ENCODE data around the gene BRD7. TPM values are rescaled to one million over a fixed set of nuclear protein-coding genes. Genes with fewer than 3 reads are reported as not detected.

The BRD7 gene
- total and polyA plus RNA-seq, 2 of the 13 experiments (the other 11 are each of a cell fraction or from before 2014, with no cell fraction given): 82.3 to 149 TPM

GRCh38 chr16:50359626-50360025, 9.2 kb downstream of the BRD7 start (continued):
- no peak for TF ChIP-seq AFF4 (CRISPR knock-in tag; IDR thresholded peaks at IDR 0.05)

DNA sequence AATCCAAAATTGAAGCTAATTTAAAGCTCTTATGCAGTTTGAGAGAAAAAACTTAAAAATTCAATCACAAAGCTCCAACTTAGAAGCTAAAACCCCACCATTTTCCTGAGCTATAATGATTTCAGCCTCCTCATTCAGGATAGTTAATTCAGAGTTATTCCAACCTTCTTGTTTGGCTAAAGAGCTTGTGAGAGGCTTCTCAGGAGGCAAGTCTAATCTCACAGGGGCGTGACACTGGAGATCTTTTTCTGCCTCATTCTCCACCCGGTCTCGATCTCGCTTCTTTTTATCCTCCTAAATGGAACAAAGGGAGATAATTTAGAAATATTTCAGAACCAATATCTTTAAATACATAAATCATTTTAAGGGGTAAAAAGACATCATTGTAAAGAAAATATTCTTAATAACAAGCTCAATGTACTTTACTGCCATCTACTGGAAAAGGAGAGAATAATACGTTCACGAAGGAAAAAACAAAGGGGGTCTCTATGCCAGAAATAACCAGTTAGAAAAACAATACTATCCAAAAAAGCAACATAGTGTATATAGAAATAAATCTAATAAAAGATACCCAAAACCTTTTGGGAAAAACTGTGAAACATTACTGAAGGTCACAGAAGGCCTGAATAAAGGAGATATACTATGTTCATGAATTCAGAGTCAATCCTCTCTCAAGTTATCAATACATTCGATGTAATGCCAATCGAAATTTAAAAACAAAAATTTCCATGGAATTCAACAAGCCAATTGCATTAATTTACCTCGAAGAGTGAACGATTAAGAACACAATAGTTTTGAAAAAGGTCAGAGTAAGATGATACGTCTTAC, 13.9 kb downstream of the BRD7 start:
- H3K36me3 ChIP-seq (replicated peaks in 1 of 2; ENCODE audit: control insufficient read depth in 1 of 2, insufficient read depth in 2 of 2, low read length in 2 of 2): peaks cover 18 to 72% of the 10 kb centered on the region in 2 experiments

More for the DNA sequence above, 13.9 kb downstream of the BRD7 start:
- Histone ChIP-seq H2AFZ (ENCODE audit: low read length) (no peak overlapping the region), H4K20me1 (ENCODE audit: insufficient read depth, low read length) (peaks cover 5% of the 10 kb centered on the region; the same call in 1 of the 2 replicates), H3K27ac (ENCODE audit: extremely low read length, insufficient read depth, low read length) (no peak overlapping the region), H3K9ac (ENCODE audit: insufficient read depth, low read depth, low read length) (no peak overlapping the region), H3K4me1 (ENCODE audit: insufficient read depth, low read length) (no peaks in the 10 kb centered on the region), H3K27me3 (ENCODE audit: control insufficient read depth in 1 of 2, insufficient read depth in 2 of 2, low read length in 2 of 2) (no peaks in the 10 kb centered on the region), H3K9me3 (ENCODE audit: low read length) (0 out of 2 replicates have a peak, but pooled peaks cover 4% of the 10 kb centered on the region), H3K79me2 (ENCODE audit: insufficient read depth, low read length) (peaks cover 18% of the 10 kb centered on the region), H3K4me3 (replicated peaks in 1 of 3; ENCODE audit: insufficient read depth in 1 of 3, low read depth in 2 of 3, low read length in 3 of 3) (no peak overlapping the region), H3K4me2 (ENCODE audit: low read depth, low read length) (no peak overlapping the region)
- FAIRE-seq: no peak
- in situ Hi-C loops (cut with HindIII; ENCODE audit: extremely low pct_ligation_motif_present, low pct_unique_long_range_greater_than_20kb): loop anchor here (5.0 to 25.0 kb wide), 2 partner anchors 33 to 318 kb away; partner anchors contain the start of gene CNEP1R1
- ChIA-PET POLR2A (no interaction called here), CTCF (ENCODE audit: low intra/inter-chr PET ratio, low total read pairs) (interaction anchor here (1.2 to 1.7 kb wide), 4 partner anchors 28 to 144 kb away, joined by 3 to 21 read pairs (median 6); no protein-coding TSS in a partner anchor)
- intact Hi-C loops (cut with micrococcal nuclease; ENCODE audit: unreplicated experiment): loop anchor here (1.0 to 10.0 kb wide), 5 partner anchors 28 to 330 kb away; partner anchors contain the start of gene CNEP1R1
- 65% methylated on average over 11 of the region's 11 CpGs for WGBS (ENCODE audit: low lambda C conversion rate)
- ATAC-seq: no peak
- no peak for DNase-seq (ENCODE audit: low spot score)
- peak; percentile 17; the same call in 1 of the 2 replicates for TF ChIP-seq SMC3 (IDR thresholded peaks at IDR 0.05; ENCODE audit: low read length)
- TF ChIP-seq CTCF (CRISPR knock-in tag; IDR thresholded peaks at IDR 0.05): peak; percentile 55
- no peak for TF ChIP-seq ZNF546 (CRISPR knock-in tag; conservative IDR thresholded peaks at IDR 0.05)
- peak; percentile 63 for TF ChIP-seq STAG1 (CRISPR knock-in tag; IDR thresholded peaks at IDR 0.05)
- no TSS peak for BruUV-seq (replicated peaks)

Measured in HepG2 (cell line).